ENCODE measurements around the gene PSME4.

GRCh38 chr2:53958443-53958842, 12.3 kb downstream of the PSME4 start:
- TF ChIP-seq CTCF (IDR thresholded peaks at IDR 0.05; ENCODE audit: insufficient read depth, low read length) (no peak), POLR2AphosphoS5 (IDR thresholded peaks at IDR 0.05; ENCODE audit: low read depth) (no peak), GABPA (IDR thresholded peaks at IDR 0.05; ENCODE audit: low read depth) (no peak)
